SJCRH30 (cell line): Measurements from ENCODE around the gene NFATC1. TPM values are rescaled to one million over a fixed set of nuclear protein-coding genes. Genes with fewer than 3 reads are reported as not detected.

ENCODE experiments used
- DNase-seq, 2 experiments: peaks; one replicate each; pipeline ENCODE4 v3.0.0-alpha.2; 2015 to 2020
- H3K27ac ChIP-seq: fragments of 250-450 bp; sonication (Bioruptor Pico); 2 replicates; pipeline ENCODE4 v1.5.1; 2020; ENCODE audit warnings: mild to moderate bottlenecking, moderate library complexity
- H3K27me3 ChIP-seq: fragments of 250-450 bp; sonication (Bioruptor Pico); 2 replicates; pipeline ENCODE4 v1.5.1; 2020; ENCODE audit warnings: mild to moderate bottlenecking, moderate library complexity
- H3K36me3 ChIP-seq: fragments of 250-450 bp; sonication (Bioruptor Pico); 2 replicates; pipeline ENCODE4 v1.5.1; 2020; ENCODE audit warnings: mild to moderate bottlenecking, moderate library complexity
- H3K4me1 ChIP-seq: fragments of 250-450 bp; sonication (Bioruptor Pico); 2 replicates; pipeline ENCODE4 v1.5.1; 2020; ENCODE audit warnings: mild to moderate bottlenecking, moderate library complexity
- H3K4me3 ChIP-seq: fragments of 250-450 bp; sonication (Bioruptor Pico); 2 replicates; pipeline ENCODE4 v1.5.1; 2020; ENCODE audit warnings: mild to moderate bottlenecking, moderate library complexity
- H3K9me3 ChIP-seq: fragments of 250-450 bp; sonication (Bioruptor Pico); replicated peaks from 2 replicates; pipeline ENCODE4 v1.5.1; 2020; ENCODE audit warnings: mild to moderate bottlenecking, moderate library complexity
- total RNA-seq: library from RNA; depleted of rRNA; stranded (reverse); fragments of >200 nt; shearing (Covaris generic); gene quantifications from 2 replicates; pipeline ENCODE4 v1.2.3, GENCODE V29; 2014

Gene NFATC1
- total RNA-seq, 1 experiment from 2014 or later: 5.7 TPM

GRCh38 chr18:79510731-79511241 is 115.1 kb downstream of the NFATC1 start:
- no peak for DNase-seq
- Histone ChIP-seq H3K27me3 (no peaks in the 10 kb centered on the region), H3K36me3 (no peaks in the 10 kb centered on the region), H3K4me3 (no peak overlapping the region), H3K27ac (no peak overlapping the region), H3K4me1 (no peaks in the 10 kb centered on the region), H3K9me3 (no peaks in the 10 kb centered on the region)

- Histone ChIP-seq H3K4me3 (no peak overlapping the region), H3K36me3 (no peaks in the 10 kb centered on the region), H3K4me1 (no peaks in the 10 kb centered on the region), H3K27me3 (no peaks in the 10 kb centered on the region), H3K27ac (no peak overlapping the region), H3K9me3 (no peaks in the 10 kb centered on the region)
- DNase-seq: no peak
Measured at GRCh38 chr18:79511271-79511670, 115.5 kb downstream of the NFATC1 start.

- no peaks in the 10 kb centered on the region for H3K9me3 ChIP-seq
- no peaks in the 10 kb centered on the region for H3K27me3 ChIP-seq
- H3K36me3 ChIP-seq: no peaks in the 10 kb centered on the region
- no peak overlapping the region for H3K4me3 ChIP-seq
- H3K27ac ChIP-seq: no peak overlapping the region
- no peaks in the 10 kb centered on the region for H3K4me1 ChIP-seq
- DNase-seq: no peak
Measured at GRCh38 chr18:79511671-79512301, 116.1 kb downstream of the NFATC1 start.

- Histone ChIP-seq H3K4me3 (no peak overlapping the region), H3K27me3 (no peaks in the 10 kb centered on the region), H3K27ac (no peak overlapping the region), H3K36me3 (no peaks in the 10 kb centered on the region), H3K4me1 (no peaks in the 10 kb centered on the region), H3K9me3 (no peaks in the 10 kb centered on the region)
- no peak for DNase-seq
Measured at GRCh38 chr18:79512461-79513380, 117.0 kb downstream of the NFATC1 start.

- H3K36me3 ChIP-seq: no peaks in the 10 kb centered on the region
- H3K27ac ChIP-seq: no peak overlapping the region
- no peaks in the 10 kb centered on the region for H3K27me3 ChIP-seq
- H3K4me1 ChIP-seq: no peaks in the 10 kb centered on the region
- H3K9me3 ChIP-seq: no peaks in the 10 kb centered on the region
- no peak for DNase-seq
- H3K4me3 ChIP-seq: no peak overlapping the region
Measured at GRCh38 chr18:79513381-79514081, 117.8 kb downstream of the NFATC1 start.

- H3K27ac ChIP-seq: no peak overlapping the region
- no peaks in the 10 kb centered on the region for H3K9me3 ChIP-seq
- H3K27me3 ChIP-seq: no peaks in the 10 kb centered on the region
- H3K4me1 ChIP-seq: no peaks in the 10 kb centered on the region
- DNase-seq: no peak
- no peak overlapping the region for H3K4me3 ChIP-seq
- H3K36me3 ChIP-seq: no peaks in the 10 kb centered on the region
Measured at GRCh38 chr18:79515331-79515730, 119.6 kb downstream of the NFATC1 start.

GRCh38 chr18:79515944-79516351 is 120.2 kb downstream of the NFATC1 start:
- Histone ChIP-seq H3K36me3 (no peaks in the 10 kb centered on the region), H3K27me3 (no peaks in the 10 kb centered on the region), H3K4me1 (no peaks in the 10 kb centered on the region), H3K27ac (no peak overlapping the region), H3K4me3 (no peak overlapping the region), H3K9me3 (no peaks in the 10 kb centered on the region)
- DNase-seq: no peak

- Histone ChIP-seq H3K4me3 (no peak overlapping the region), H3K27ac (no peak overlapping the region), H3K9me3 (no peaks in the 10 kb centered on the region), H3K27me3 (no peaks in the 10 kb centered on the region), H3K4me1 (no peaks in the 10 kb centered on the region), H3K36me3 (no peaks in the 10 kb centered on the region)
- DNase-seq: no peak
Measured at GRCh38 chr18:79516441-79516931, 120.8 kb downstream of the NFATC1 start.

GRCh38 chr18:79517341-79517740 is 121.6 kb downstream of the NFATC1 start:
- Histone ChIP-seq H3K4me1 (no peaks in the 10 kb centered on the region), H3K9me3 (no peaks in the 10 kb centered on the region), H3K4me3 (no peak overlapping the region), H3K36me3 (no peaks in the 10 kb centered on the region), H3K27ac (no peak overlapping the region), H3K27me3 (no peaks in the 10 kb centered on the region)
- DNase-seq: no peak

- Histone ChIP-seq H3K9me3 (no peaks in the 10 kb centered on the region), H3K27me3 (no peaks in the 10 kb centered on the region), H3K36me3 (no peaks in the 10 kb centered on the region), H3K27ac (no peak overlapping the region), H3K4me3 (no peak overlapping the region), H3K4me1 (no peaks in the 10 kb centered on the region)
- no peak for DNase-seq
Measured at GRCh38 chr18:79518028-79518682, 122.4 kb downstream of the NFATC1 start.

- no peaks in the 10 kb centered on the region for H3K27me3 ChIP-seq
- no peaks in the 10 kb centered on the region for H3K36me3 ChIP-seq
- H3K4me3 ChIP-seq: no peak overlapping the region
- no peak for DNase-seq
- no peaks in the 10 kb centered on the region for H3K9me3 ChIP-seq
- no peak overlapping the region for H3K27ac ChIP-seq
- no peaks in the 10 kb centered on the region for H3K4me1 ChIP-seq
Measured at GRCh38 chr18:79518683-79519128, 123.0 kb downstream of the NFATC1 start.

- Histone ChIP-seq H3K27me3 (no peaks in the 10 kb centered on the region), H3K27ac (no peak overlapping the region), H3K4me1 (no peaks in the 10 kb centered on the region), H3K9me3 (no peaks in the 10 kb centered on the region), H3K36me3 (no peaks in the 10 kb centered on the region), H3K4me3 (no peak overlapping the region)
- DNase-seq: no peak
Measured at GRCh38 chr18:79519751-79520477, 124.2 kb downstream of the NFATC1 start.

GRCh38 chr18:79520478-79521390 is 125.0 kb downstream of the NFATC1 start:
- no peak overlapping the region for H3K27ac ChIP-seq
- no peak for DNase-seq
- H3K27me3 ChIP-seq: no peaks in the 10 kb centered on the region
- no peaks in the 10 kb centered on the region for H3K4me1 ChIP-seq
- H3K4me3 ChIP-seq: no peak overlapping the region
- no peaks in the 10 kb centered on the region for H3K9me3 ChIP-seq
- no peaks in the 10 kb centered on the region for H3K36me3 ChIP-seq
